HG02678 (cell line): ENCODE results near the gene IQCE.

Experiments
- ATAC-seq: cut with Tn5 transposase; IDR thresholded peaks from one replicate; pipeline ENCODE4 v1.9.1; 2021; ENCODE audit warnings: mild to moderate bottlenecking, moderate library complexity; ENCODE audit not compliant: unreplicated experiment

The IQCE gene

GRCh38 chr7:2613098-2613930 is 54.5 kb downstream of the IQCE start:
- no peak for ATAC-seq

GRCh38 chr7:2613931-2614600 is 55.3 kb downstream of the IQCE start:
- ATAC-seq = no peak

- ATAC-seq = no peak
Observed at GRCh38 chr7:2614631-2615330, 56.0 kb downstream of the IQCE start.

GRCh38 chr7:2616387-2617324 is 57.9 kb downstream of the IQCE start:
- no peak for ATAC-seq

DNA sequence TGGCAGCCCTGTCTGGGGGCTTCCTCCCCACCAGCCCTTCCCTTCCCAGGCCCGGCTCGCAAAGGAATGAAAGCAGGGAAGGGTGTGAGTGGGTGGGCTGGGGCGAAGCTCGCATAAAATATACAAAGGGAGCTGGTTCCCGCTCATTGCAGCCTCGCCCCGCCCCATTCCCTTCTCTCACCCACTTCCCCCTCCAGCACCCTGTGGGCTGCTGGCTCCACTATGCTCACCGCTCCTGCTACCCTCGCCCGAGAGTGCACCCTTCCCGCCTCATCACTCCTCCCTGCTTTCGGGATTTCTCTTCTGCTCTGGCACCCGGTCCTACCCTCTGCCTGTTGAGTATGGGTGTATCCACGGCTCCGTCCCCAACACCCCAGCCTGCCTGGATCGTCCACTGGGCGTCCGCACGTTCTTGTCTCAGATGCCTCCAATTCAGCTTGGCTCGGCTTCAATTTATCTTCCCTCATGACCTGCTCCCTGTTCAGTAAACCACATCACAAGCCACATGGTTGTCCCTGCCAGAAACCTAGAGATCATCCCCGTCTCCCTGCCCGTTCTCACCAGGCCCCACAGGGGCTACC is 58.6 kb downstream of the IQCE start:
- ATAC-seq = no peak

DNA sequence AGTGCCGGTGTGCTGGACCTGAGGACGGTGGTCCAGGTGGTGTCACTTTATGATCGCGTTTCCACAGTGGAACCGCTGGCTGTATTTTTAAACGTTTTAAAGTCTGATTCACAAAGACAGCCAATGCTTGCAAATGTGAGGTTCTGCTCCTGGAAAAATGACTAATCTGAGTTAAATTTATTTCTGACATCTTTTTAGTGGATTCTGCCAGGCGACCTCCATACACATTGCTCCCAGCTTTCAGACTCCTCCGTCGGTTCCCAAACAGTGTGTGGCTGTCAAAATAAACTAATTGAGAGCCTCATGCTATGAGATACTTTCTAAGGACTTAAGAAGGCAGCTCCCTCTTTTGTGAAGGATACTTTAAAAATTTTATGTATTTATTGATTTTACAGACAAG is 60.3 kb downstream of the IQCE start:
- no peak for ATAC-seq

DNA sequence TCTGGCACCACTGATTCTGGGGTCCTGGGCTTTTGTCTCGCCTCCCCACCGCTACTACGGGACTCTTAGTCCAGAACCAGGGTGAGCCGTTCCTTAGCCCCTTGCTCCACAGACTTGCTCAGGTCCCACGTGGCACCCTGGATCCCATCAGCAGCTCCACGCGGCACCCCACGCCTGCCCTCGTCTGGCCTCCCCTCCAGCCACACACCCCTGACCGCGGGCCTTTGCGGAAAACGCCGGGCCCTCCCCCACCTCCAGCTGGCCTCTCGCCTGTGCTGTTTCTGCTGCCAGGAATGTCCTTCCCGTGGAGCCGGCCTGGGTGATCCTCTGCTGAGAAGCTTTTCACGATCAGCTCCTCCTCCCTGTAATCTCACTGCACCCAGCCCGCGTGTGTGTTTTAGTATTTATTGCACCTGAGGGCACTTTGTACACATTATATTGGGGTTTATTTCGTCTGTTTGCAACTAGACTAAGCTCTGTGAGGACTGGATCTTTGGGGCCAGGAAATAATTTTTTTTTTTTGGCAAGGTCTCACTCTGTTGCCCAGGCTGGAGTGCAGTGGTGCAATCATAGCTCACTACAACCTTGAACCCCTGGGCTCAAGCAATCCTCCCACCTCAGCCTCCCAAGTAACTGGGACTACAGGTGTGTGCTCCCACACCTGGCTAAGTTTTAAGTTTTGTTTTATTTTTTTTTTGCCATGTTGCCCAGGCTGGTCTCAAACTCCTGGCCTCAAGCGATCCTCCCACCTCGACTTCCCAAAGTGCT is 62.5 kb downstream of the IQCE start:
- ATAC-seq = no peak

- no peak for ATAC-seq
Observed at GRCh38 chr7:2621948-2622640, 63.3 kb downstream of the IQCE start.

DNA sequence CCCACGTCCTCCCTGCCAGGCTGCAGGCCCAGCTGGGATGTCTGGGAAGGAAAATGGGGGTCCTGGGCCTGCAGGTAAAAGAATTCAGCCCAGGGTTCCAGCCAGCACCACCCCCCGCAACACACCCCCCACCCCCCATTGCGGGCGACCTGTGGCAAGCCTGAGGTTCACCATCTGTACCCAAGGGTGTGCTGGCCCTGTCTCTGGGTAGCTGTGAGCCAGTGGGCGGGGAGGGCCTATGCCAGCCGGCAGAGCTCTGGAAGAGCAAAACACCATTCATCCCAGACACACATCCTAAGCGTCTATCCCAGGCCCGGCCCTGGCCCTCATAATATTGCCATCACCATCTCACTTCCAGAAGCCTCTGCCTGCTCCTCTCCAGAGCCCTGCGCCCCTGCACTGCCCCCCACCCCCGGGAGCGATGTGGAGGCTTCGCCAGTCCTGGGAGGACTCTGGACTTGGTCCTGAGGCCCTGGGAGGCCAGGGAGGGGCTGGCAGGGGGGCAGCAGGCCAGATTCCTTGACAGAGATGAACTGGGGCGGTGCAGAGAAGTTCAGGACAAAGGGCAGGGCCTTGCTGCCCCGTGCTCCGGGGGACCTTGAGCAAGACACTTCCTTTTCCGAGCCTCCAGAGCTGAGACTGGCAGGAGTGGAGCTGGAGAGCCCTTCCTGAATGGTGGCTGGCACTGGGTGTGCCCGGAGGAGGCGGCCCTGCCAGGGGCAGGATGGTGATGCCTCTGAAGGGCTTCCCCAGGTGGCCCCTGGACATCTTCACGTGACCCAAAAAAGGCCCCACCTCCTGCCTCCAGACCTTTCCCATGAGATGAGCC is 64.3 kb downstream of the IQCE start:
- ATAC-seq = no peak

DNA sequence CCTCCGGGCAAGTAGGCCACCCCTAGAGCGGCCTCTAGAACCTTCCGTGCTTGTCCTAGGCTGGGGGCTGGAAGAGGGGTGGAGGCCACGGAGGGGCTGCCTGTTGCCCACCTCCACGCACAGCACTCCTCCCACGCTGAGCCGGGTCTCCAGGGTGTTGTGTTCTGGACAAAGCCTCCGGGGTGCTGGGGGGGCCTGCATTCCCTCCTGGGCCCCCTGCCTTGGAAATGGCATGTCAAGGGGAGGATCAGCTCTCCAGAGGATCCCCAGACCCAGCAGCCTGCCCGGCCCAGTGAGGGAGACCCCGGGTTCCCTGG is 64.9 kb downstream of the IQCE start:
- no peak for ATAC-seq

- ATAC-seq = no peak
Observed at GRCh38 chr7:2624293-2624886, 65.6 kb downstream of the IQCE start.

- no peak for ATAC-seq
Observed at GRCh38 chr7:2626498-2627117, 67.8 kb downstream of the IQCE start.

GRCh38 chr7:2627258-2628129 is 68.7 kb downstream of the IQCE start:
- ATAC-seq = no peak

- ATAC-seq = no peak
Observed at GRCh38 chr7:2628130-2628482, 69.3 kb downstream of the IQCE start.

GRCh38 chr7:2628891-2629290 is 70.1 kb downstream of the IQCE start:
- no peak for ATAC-seq
